ENCODE measurements around the gene YIPF3. TPM values are rescaled to one million over a fixed set of nuclear protein-coding genes. Genes with fewer than 3 reads are reported as not detected.

Gene YIPF3
- total and polyA plus RNA-seq, 2 donors from 2014 or later = 107 to 114 TPM

GRCh38 chr6:43492673-43493072, 24.1 kb downstream of the YIPF3 start:
- FAIRE-seq = no peak
- Histone ChIP-seq H3K36me3 (ENCODE audit: control insufficient read depth in 2 of 3, insufficient read depth in 3 of 3, low read length in 3 of 3) (peaks cover 0 to 4% (median 0%) of the 10 kb centered on the region in 3 donors), H3K4me3 (ENCODE audit: low read length in 3 of 3) (no peak overlapping the region), H3K9ac (ENCODE audit: low read length in 3 of 3) (no peak overlapping the region), H3K27me3 (ENCODE audit: control insufficient read depth, insufficient read depth, low read length) (no peaks in the 10 kb centered on the region), H3K9me3 (ENCODE audit: control insufficient read depth in 2 of 3, insufficient read depth in 1 of 3, low read length in 3 of 3) (no peaks in the 10 kb centered on the region), H3K4me1 (ENCODE audit: control insufficient read depth in 2 of 3, insufficient read depth in 2 of 3, low read depth in 1 of 3, low read length in 3 of 3) (peaks cover 0 to 23% (median 12%) of the 10 kb centered on the region in 3 donors), H3K27ac (ENCODE audit: low read depth in 2 of 2, low read length in 2 of 2) (no peak overlapping the region)
- TF ChIP-seq CTCF (IDR thresholded peaks at IDR 0.05; ENCODE audit: borderline replicate concordance, extremely low read depth, insufficient read depth) = no peak
- intact Hi-C loops (cut with DNase I) = no loop called here
- DNase-seq = no peak

GRCh38 chr6:43491750-43492661, 24.7 kb downstream of the YIPF3 start:
- no peaks in the 10 kb centered on the region for H3K27me3 ChIP-seq (ENCODE audit: control insufficient read depth, insufficient read depth, low read length)
- no peak for TF ChIP-seq CTCF (IDR thresholded peaks at IDR 0.05; ENCODE audit: borderline replicate concordance, extremely low read depth, insufficient read depth)
- H3K36me3 ChIP-seq (ENCODE audit: control insufficient read depth in 2 of 3, insufficient read depth in 3 of 3, low read length in 3 of 3) = peaks cover 0 to 4% (median 0%) of the 10 kb centered on the region in 3 donors
- intact Hi-C loops (cut with DNase I) = no loop called here
- H3K27ac ChIP-seq (ENCODE audit: low read depth in 2 of 2, low read length in 2 of 2) = no peak overlapping the region
- H3K9ac ChIP-seq (ENCODE audit: low read length in 3 of 3) = no peak overlapping the region
- DNase-seq (no peak), FAIRE-seq (no peak)
- H3K4me3 ChIP-seq (ENCODE audit: low read length in 3 of 3) = no peak overlapping the region
- no peaks in the 10 kb centered on the region for H3K9me3 ChIP-seq (ENCODE audit: control insufficient read depth in 2 of 3, insufficient read depth in 1 of 3, low read length in 3 of 3)
- peaks cover 0 to 23% (median 12%) of the 10 kb centered on the region in 3 donors for H3K4me1 ChIP-seq (ENCODE audit: control insufficient read depth in 2 of 3, insufficient read depth in 2 of 3, low read depth in 1 of 3, low read length in 3 of 3)

- no peak for DNase-seq
- Histone ChIP-seq H3K9ac (ENCODE audit: low read length in 3 of 3) (no peak overlapping the region), H3K36me3 (ENCODE audit: control insufficient read depth in 2 of 3, insufficient read depth in 3 of 3, low read length in 3 of 3) (peaks cover 0 to 4% (median 0%) of the 10 kb centered on the region in 3 donors), H3K9me3 (ENCODE audit: control insufficient read depth in 2 of 3, insufficient read depth in 1 of 3, low read length in 3 of 3) (no peaks in the 10 kb centered on the region), H3K27ac (ENCODE audit: low read depth in 2 of 2, low read length in 2 of 2) (no peak overlapping the region), H3K4me1 (ENCODE audit: control insufficient read depth in 2 of 3, insufficient read depth in 2 of 3, low read depth in 1 of 3, low read length in 3 of 3) (peaks cover 0 to 23% (median 7%) of the 10 kb centered on the region in 3 donors), H3K4me3 (ENCODE audit: low read length in 3 of 3) (no peak overlapping the region), H3K27me3 (ENCODE audit: control insufficient read depth, insufficient read depth, low read length) (no peaks in the 10 kb centered on the region)
- no peak for TF ChIP-seq CTCF (IDR thresholded peaks at IDR 0.05; ENCODE audit: borderline replicate concordance, extremely low read depth, insufficient read depth)
- intact Hi-C loops (cut with DNase I) = no loop called here
- no peak for FAIRE-seq
Observed at GRCh38 chr6:43490523-43490939, 26.2 kb downstream of the YIPF3 start.

Data from kidney (tissue), 14 donors.